PC-3 (cell line): ENCODE results near the gene BTBD18. TPM values are rescaled to one million over a fixed set of nuclear protein-coding genes. Genes with fewer than 3 reads are reported as not detected.

ENCODE experiments used
- ATAC-seq: fragments of 200-7000 bp; cut with Tn5 transposase; 2 replicates; pipeline ENCODE4 v1.9.1; 2020; ENCODE audit warnings: mild to moderate bottlenecking, moderate library complexity
- BruUV-seq: library from RNA; stranded (reverse); fragments of 400-500 nt; replicated peaks from 2 replicates; lab custom pipeline; 2021; lab: Mats Ljungman, UMichigan
- CTCF ChIA-PET: fragments of 300-600 bp; sonication (Branson Sonifier 250); formaldehyde crosslinking; loops from one replicate; lab custom pipeline; 2022; ENCODE audit warnings: antibody characterized with exemption; lab: Charles Lee
- POLR2A ChIA-PET: fragments of 300-600 bp; sonication (Branson Sonifier 250); formaldehyde crosslinking; loops from one replicate; lab custom pipeline; 2022; ENCODE audit warnings: antibody characterized with exemption; ENCODE audit not compliant: unreplicated experiment; lab: Charles Lee
- DNase-seq: peaks from one replicate; pipeline ENCODE4 v3.0.0-alpha.2; 2015
- H2AFZ ChIP-seq: fragments of 300-600 bp; sonication (generic); 2 replicates; pipeline ENCODE4 v1.6.0; 2016; ENCODE audit warnings: antibody characterized with exemption, low read length
- H3F3A ChIP-seq: fragments of 300-600 bp; sonication (generic); one replicate; pipeline ENCODE4 v1.6.0; 2017; ENCODE audit warnings: antibody characterized with exemption, low read length, control low read depth, mild to moderate bottlenecking; ENCODE audit not compliant: unreplicated experiment
- H3K27ac ChIP-seq: fragments of 300-600 bp; sonication (generic); 2 replicates; pipeline ENCODE4 v1.5.1; 2016; ENCODE audit warnings: mild to moderate bottlenecking, low read length
- H3K27me3 ChIP-seq: fragments of 300-600 bp; sonication (generic); 2 replicates; pipeline ENCODE4 v1.6.1; 2016; ENCODE audit warnings: low read length, mixed read lengths
- H3K36me3 ChIP-seq: fragments of 300-600 bp; sonication (generic); 2 replicates; pipeline ENCODE4 v1.6.1; 2016; ENCODE audit warnings: low read depth, mixed run types, low read length, mixed read lengths
- H3K4me1 ChIP-seq: fragments of 300-600 bp; sonication (generic); 2 replicates; pipeline ENCODE4 v1.5.1; 2016; ENCODE audit warnings: low read length; ENCODE audit not compliant: insufficient read depth
- H3K4me2 ChIP-seq: fragments of 300-600 bp; sonication (generic); 2 replicates; pipeline ENCODE4 v1.6.0; 2016; ENCODE audit warnings: low read length
- H3K4me3 ChIP-seq: fragments of 300-600 bp; sonication (generic); 2 replicates; pipeline ENCODE4 v1.5.1; 2016; ENCODE audit warnings: mild to moderate bottlenecking, low read length, mixed read lengths
- H3K79me2 ChIP-seq: fragments of 300-600 bp; sonication (generic); 2 replicates; pipeline ENCODE4 v1.6.1; 2017; ENCODE audit warnings: low read length, mixed read lengths
- H3K9ac ChIP-seq: fragments of 300-600 bp; sonication (generic); 2 replicates; pipeline ENCODE4 v1.6.0; 2016; ENCODE audit warnings: mild to moderate bottlenecking, low read length
- H3K9me2 ChIP-seq: fragments of 300-600 bp; sonication (generic); replicated peaks from 2 replicates; pipeline ENCODE4 v1.6.1; 2016; ENCODE audit warnings: mixed run types, low read length, mixed read lengths
- H3K9me3 ChIP-seq: fragments of 300-600 bp; sonication (generic); 2 replicates; pipeline ENCODE4 v1.6.1; 2016; ENCODE audit warnings: low read length, mixed read lengths
- H4K20me1 ChIP-seq: fragments of 300-600 bp; sonication (generic); 2 replicates; pipeline ENCODE4 v1.6.1; 2016; ENCODE audit warnings: low read length, mixed read lengths
- CTCF ChIP-seq: fragments of 300-600 bp; sonication (generic); conservative IDR thresholded peaks from 2 replicates; pipeline ENCODE4 v1.5.1; 2017; ENCODE audit warnings: antibody characterized with exemption, low read depth, mild to moderate bottlenecking, low read length
- EZH2 ChIP-seq: fragments of 300-600 bp; sonication (generic); IDR thresholded peaks from one replicate; pipeline ENCODE4 v1.6.1; 2017; ENCODE audit warnings: antibody characterized with exemption, mild to moderate bottlenecking, low read length; ENCODE audit not compliant: unreplicated experiment
- EZH2phosphoT487 ChIP-seq: fragments of 300-600 bp; sonication (generic); IDR thresholded peaks from 2 replicates; pipeline ENCODE4 v1.6.1; 2018; ENCODE audit warnings: mild to moderate bottlenecking, antibody characterized with exemption, low read length, borderline replicate concordance
- intact Hi-C: fragments of 100-400 bp; cut with micrococcal nuclease; formaldehyde crosslinking; loops from 2 replicates; pipeline ENCODE4 v1.9.0; 2023
- total RNA-seq: library from RNA; depleted of rRNA; stranded (reverse); fragments of >200 nt; gene quantifications from 2 replicates; pipeline ENCODE4 v1.2.3, GENCODE V29; 2014

BTBD18 gene
- total RNA-seq, 1 experiment from 2014 or later, result not detected

GRCh38 chr11:57704932-57705331 lies 46.7 kb downstream of the BTBD18 start:
- H3K9ac ChIP-seq, result no peak overlapping the region
- ChIA-PET CTCF (no interaction called here), POLR2A (interaction anchor here (0.6 kb wide), 1 partner anchor 55 kb away, joined by 16 read pairs; no protein-coding TSS in a partner anchor)
- no peaks in the 10 kb centered on the region for H3K4me1 ChIP-seq
- H4K20me1 ChIP-seq, result 0 out of 2 replicates have a peak, but pooled peaks cover 3% of the 10 kb centered on the region
- no peaks in the 10 kb centered on the region for H3K9me3 ChIP-seq
- peaks cover 26% of the 10 kb centered on the region for H3K79me2 ChIP-seq
- peaks cover 4% of the 10 kb centered on the region for H3F3A ChIP-seq
- no peak overlapping the region for H3K4me3 ChIP-seq
- TF ChIP-seq CTCF (no peak), EZH2 (no peak), EZH2phosphoT487 (no peak)
- H3K27me3 ChIP-seq, result no peaks in the 10 kb centered on the region
- H3K4me2 ChIP-seq, result no peak overlapping the region
- TSS peak; percentile 8 for BruUV-seq
- H3K9me2 ChIP-seq, result no peaks in the 10 kb centered on the region
- H3K27ac ChIP-seq, result no peak overlapping the region
- DNase-seq (no peak), ATAC-seq (no peak)
- intact Hi-C loops, result no loop called here
- H3K36me3 ChIP-seq, result peaks cover 43% of the 10 kb centered on the region
- no peak overlapping the region for H2AFZ ChIP-seq

- peaks cover 55% of the 10 kb centered on the region for H3K36me3 ChIP-seq
Measured at GRCh38 chr11:57703341-57703740, 48.3 kb downstream of the BTBD18 start.

More at GRCh38 chr11:57703341-57703740, 48.3 kb downstream of the BTBD18 start:
- Histone ChIP-seq H3K79me2 (peaks cover 17% of the 10 kb centered on the region), H3F3A (peaks cover 4% of the 10 kb centered on the region), H3K4me3 (no peak overlapping the region), H3K27ac (no peak overlapping the region), H3K27me3 (no peaks in the 10 kb centered on the region), H3K4me2 (no peak overlapping the region), H3K9me3 (no peaks in the 10 kb centered on the region), H3K9ac (no peak overlapping the region), H3K9me2 (no peaks in the 10 kb centered on the region), H3K4me1 (no peaks in the 10 kb centered on the region), H2AFZ (no peak overlapping the region), H4K20me1 (0 out of 2 replicates have a peak, but pooled peaks cover 3% of the 10 kb centered on the region)
- POLR2A ChIA-PET, result no interaction called here
- no peak for ATAC-seq
- intact Hi-C loops, result no loop called here
- no peak for DNase-seq
- BruUV-seq, result no TSS peak
- CTCF ChIA-PET, result no interaction called here
- TF ChIP-seq CTCF (no peak), EZH2 (no peak), EZH2phosphoT487 (no peak)
